SU-DHL-6 (cell line): Measurements from ENCODE around the gene CASP8AP2.
"Not testable (repeated sequence)": the region's sequence is repeated elsewhere in the genome, so short reads cannot be mapped to it uniquely, and the experiment has no call there.

Experiments used
- H2AFZ ChIP-seq: fragments of 200-600 bp; sonication (generic); 2 replicates; pipeline ENCODE4 v1.6.1; 2014; ENCODE audit warnings: low read depth, mild to moderate bottlenecking, moderate library complexity, mixed read lengths, antibody characterized with exemption, low read length; ENCODE audit not compliant: severe bottlenecking
- H3F3A ChIP-seq: fragments of 200-600 bp; shearing (Covaris generic); 2 replicates; pipeline ENCODE4 v1.6.0; 2016; ENCODE audit warnings: antibody characterized with exemption, mild to moderate bottlenecking; ENCODE audit not compliant: insufficient read depth
- H3K27ac ChIP-seq: fragments of 200-600 bp; sonication (generic); 2 replicates; pipeline ENCODE4 v1.5.1; 2016; ENCODE audit warnings: low read depth, mild to moderate bottlenecking, low read length, moderate library complexity, mixed read lengths
- H3K27me3 ChIP-seq: fragments of 200-600 bp; sonication (generic), shearing (Covaris generic); 2 replicates; pipeline ENCODE4 v1.6.0; 2014; ENCODE audit warnings: mild to moderate bottlenecking, low read length
- H3K36me3 ChIP-seq: fragments of 200-600 bp; sonication (generic); 2 replicates; pipeline ENCODE4 v1.6.1; 2014; ENCODE audit warnings: mild to moderate bottlenecking, low read length, mixed read lengths
- H3K4me2 ChIP-seq: fragments of 300-600, 200-600 bp; shearing (Covaris generic), sonication (generic); 2 replicates; pipeline ENCODE4 v1.6.0; 2014; ENCODE audit warnings: low read length, low read depth, mild to moderate bottlenecking; ENCODE audit not compliant: poor library complexity, severe bottlenecking
- H3K4me3 ChIP-seq: fragments of 200-600 bp; sonication (generic); 2 replicates; pipeline ENCODE4 v1.5.1; 2014; ENCODE audit warnings: antibody characterized with exemption, low read length, mild to moderate bottlenecking, mixed read lengths; ENCODE audit not compliant: insufficient read depth, poor library complexity, severe bottlenecking
- H3K79me2 ChIP-seq: fragments of 200-600 bp; sonication (generic); 2 replicates; pipeline ENCODE4 v1.6.1; 2014; ENCODE audit warnings: mild to moderate bottlenecking, low read length, moderate library complexity; ENCODE audit not compliant: insufficient read depth
- H3K9ac ChIP-seq: fragments of 200-600 bp; sonication (generic); 2 replicates; pipeline ENCODE4 v1.7.0; 2014; ENCODE audit warnings: mild to moderate bottlenecking, low read length
- H3K9me2 ChIP-seq: fragments of 200-600 bp; sonication (generic); replicated peaks from 2 replicates; pipeline ENCODE4 v1.6.1; 2014; ENCODE audit warnings: low read length; ENCODE audit not compliant: insufficient read depth
- H3K9me3 ChIP-seq: fragments of 200-600 bp; sonication (generic); 2 replicates; pipeline ENCODE4 v1.6.1; 2014; ENCODE audit warnings: low read length, mixed read lengths; ENCODE audit not compliant: insufficient read depth
- H4K20me1 ChIP-seq: fragments of 200-600 bp; sonication (generic); 2 replicates; pipeline ENCODE4 v1.6.1; 2014; ENCODE audit warnings: low read depth, mild to moderate bottlenecking, antibody characterized with exemption, low read length, moderate library complexity, mixed read lengths
- CTCF ChIP-seq: fragments of 200-600 bp; sonication (generic); IDR thresholded peaks from one replicate; pipeline ENCODE4 v1.5.1; 2017; ENCODE audit warnings: antibody characterized with exemption, mild to moderate bottlenecking, low read length, moderate library complexity; ENCODE audit not compliant: insufficient read depth, poor library complexity, severe bottlenecking
- EZH2phosphoT487 ChIP-seq: fragments of 200-600 bp; sonication (generic), shearing (Covaris generic); conservative IDR thresholded peaks from 2 replicates; pipeline ENCODE4 v1.6.1; 2018; ENCODE audit warnings: mild to moderate bottlenecking, antibody characterized with exemption, low read length, moderate library complexity, mixed read lengths

CASP8AP2 gene

GRCh38 chr6:89887452-89888137, 57.9 kb downstream of the CASP8AP2 start:
- no peaks in the 10 kb centered on the region for H3F3A ChIP-seq
- no peak overlapping the region for H2AFZ ChIP-seq
- no peaks in the 10 kb centered on the region for H4K20me1 ChIP-seq
- TF ChIP-seq CTCF = no peak
- no peak for TF ChIP-seq EZH2phosphoT487
- H3K27me3 ChIP-seq = no peaks in the 10 kb centered on the region
- H3K9ac ChIP-seq = no peak overlapping the region
- no peak overlapping the region for H3K27ac ChIP-seq
- H3K9me3 ChIP-seq = no peaks in the 10 kb centered on the region
- no peak overlapping the region for H3K4me2 ChIP-seq
- H3K9me2 ChIP-seq = no peaks in the 10 kb centered on the region
- H3K79me2 ChIP-seq = no peaks in the 10 kb centered on the region
- no peaks in the 10 kb centered on the region for H3K36me3 ChIP-seq
- no peak overlapping the region for H3K4me3 ChIP-seq

GRCh38 chr6:89888138-89888514, 58.4 kb downstream of the CASP8AP2 start:
- Histone ChIP-seq H3K79me2 (no peaks in the 10 kb centered on the region), H3K9me3 (no peaks in the 10 kb centered on the region), H4K20me1 (no peaks in the 10 kb centered on the region), H2AFZ (no peak overlapping the region), H3K36me3 (no peaks in the 10 kb centered on the region), H3K4me2 (no peak overlapping the region), H3K9ac (no peak overlapping the region), H3K27ac (no peak overlapping the region), H3K4me3 (no peak overlapping the region), H3F3A (no peaks in the 10 kb centered on the region), H3K9me2 (no peaks in the 10 kb centered on the region), H3K27me3 (no peaks in the 10 kb centered on the region)
- TF ChIP-seq CTCF = no peak
- no peak for TF ChIP-seq EZH2phosphoT487

DNA sequence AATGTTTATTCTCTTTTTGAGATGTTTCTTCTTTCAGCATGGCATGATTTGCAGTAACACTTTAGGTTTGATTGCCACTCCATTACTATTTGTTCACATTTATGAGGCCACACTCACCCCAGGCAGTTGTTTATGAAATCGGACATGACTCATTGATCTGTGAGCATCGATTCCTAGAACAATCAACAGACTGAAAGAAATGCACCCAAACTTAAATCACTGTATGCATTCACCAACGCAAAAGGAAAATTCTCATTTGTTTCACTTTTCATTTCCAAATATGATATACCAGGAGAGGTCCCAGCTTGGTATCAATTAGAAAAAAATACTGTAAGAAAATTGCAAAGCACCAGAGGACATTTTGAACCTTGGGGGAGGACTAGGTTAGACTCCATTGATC, 59.2 kb downstream of the CASP8AP2 start:
- no peak overlapping the region for H2AFZ ChIP-seq
- no peaks in the 10 kb centered on the region for H3F3A ChIP-seq
- H3K36me3 ChIP-seq = no peaks in the 10 kb centered on the region
- TF ChIP-seq CTCF (no peak), EZH2phosphoT487 (no peak)
- H3K4me2 ChIP-seq = no peak overlapping the region
- H3K27me3 ChIP-seq = no peaks in the 10 kb centered on the region
- no peaks in the 10 kb centered on the region for H4K20me1 ChIP-seq
- H3K27ac ChIP-seq = no peak overlapping the region
- H3K79me2 ChIP-seq = no peaks in the 10 kb centered on the region
- no peak overlapping the region for H3K4me3 ChIP-seq
- no peak overlapping the region for H3K9ac ChIP-seq
- H3K9me3 ChIP-seq = no peaks in the 10 kb centered on the region
- H3K9me2 ChIP-seq = no peaks in the 10 kb centered on the region

- H2AFZ ChIP-seq, H3K4me2 ChIP-seq, H3K9me3 ChIP-seq, H3K9me2 ChIP-seq, H3K4me3 ChIP-seq, H3K27me3 ChIP-seq, H3K79me2 ChIP-seq, H3K27ac ChIP-seq, H3F3A ChIP-seq, H3K9ac ChIP-seq, H4K20me1 ChIP-seq, H3K36me3 ChIP-seq: not testable (repeated sequence)
These were observed 61.3 kb downstream of the CASP8AP2 start for GRCh38 chr6:89890845-89891528.

- H3K27me3 ChIP-seq, H3K9me2 ChIP-seq, H3K27ac ChIP-seq, H3K4me2 ChIP-seq, H3K79me2 ChIP-seq, H3K36me3 ChIP-seq, H3K9me3 ChIP-seq, H3K4me3 ChIP-seq, H4K20me1 ChIP-seq, H3F3A ChIP-seq, H3K9ac ChIP-seq, H2AFZ ChIP-seq: not testable (repeated sequence)
These were observed 62.9 kb downstream of the CASP8AP2 start for GRCh38 chr6:89892577-89892976.
